IMR-90 (cell line): ENCODE results near the gene PIH1D1. TPM values are rescaled to one million over a fixed set of nuclear protein-coding genes. Genes with fewer than 3 reads are reported as not detected.

Source experiments
- ATAC-seq: fragments of 200-7000 bp; cut with Tn5 transposase; 2 replicates; pipeline ENCODE4 v1.9.1; 2020; ENCODE audit warnings: low read depth, mild to moderate bottlenecking, moderate library complexity
- BruUV-seq: library from RNA; stranded (reverse); fragments of 400-500 nt; replicated peaks from 2 replicates; lab custom pipeline; 2021; lab: Mats Ljungman, UMichigan
- CTCF ChIA-PET: fragments of 300-600 bp; formaldehyde crosslinking; extraction: SDS; loops from one replicate; lab custom pipeline; 2021; ENCODE audit warnings: antibody characterized with exemption; lab: Yijun Ruan, JAX
- POLR2A ChIA-PET: fragments of 300-600 bp; sonication (Branson Sonifier 250); formaldehyde crosslinking; loops from one replicate; lab custom pipeline; 2022; ENCODE audit warnings: antibody characterized with exemption; ENCODE audit not compliant: unreplicated experiment; lab: Charles Lee
- DNase-seq: peaks from one replicate; pipeline ENCODE4 v3.0.0; 2013
- H2AFZ ChIP-seq: replicated peaks from 2 replicates; pipeline ENCODE3; 2013; ENCODE audit warnings: low read length, mild to moderate bottlenecking; ENCODE audit not compliant: poor library complexity
- H2AK5ac ChIP-seq: 2 replicates; pipeline ENCODE4 v1.6.1; 2013; ENCODE audit warnings: low read depth, low read length, inconsistent platforms
- H2AK9ac ChIP-seq: replicated peaks from 2 replicates; pipeline ENCODE3; 2013; ENCODE audit warnings: mild to moderate bottlenecking, low read depth, low read length, moderate library complexity; ENCODE audit not compliant: poor library complexity
- H2BK120ac ChIP-seq: 2 replicates; pipeline ENCODE4 v1.6.1; 2013; ENCODE audit warnings: low read depth, low read length, inconsistent platforms
- H2BK15ac ChIP-seq: 3 replicates; pipeline ENCODE4 v1.6.1; 2013; ENCODE audit warnings: low read depth, low read length, inconsistent platforms
- H2BK20ac ChIP-seq: 2 replicates; pipeline ENCODE4 v1.6.1; 2013; ENCODE audit warnings: low read depth, mild to moderate bottlenecking, inconsistent platforms, low read length, moderate library complexity
- H2BK5ac ChIP-seq: 2 replicates; pipeline ENCODE4 v1.6.1; 2013; ENCODE audit warnings: mild to moderate bottlenecking, low read depth, low read length, inconsistent platforms; ENCODE audit not compliant: poor library complexity, severe bottlenecking
- H3K14ac ChIP-seq: replicated peaks from 2 replicates; pipeline ENCODE4 v1.6.1; 2013; ENCODE audit warnings: low read depth, low read length, inconsistent platforms
- H3K18ac ChIP-seq: 2 replicates; pipeline ENCODE4 v1.6.1; 2013; ENCODE audit warnings: low read depth, low read length, control low read depth
- H3K23ac ChIP-seq: 2 replicates; pipeline ENCODE4 v1.6.1; 2013; ENCODE audit warnings: low read depth, low read length, inconsistent platforms
- H3K27ac ChIP-seq: 2 replicates; pipeline ENCODE4 v1.5.1; 2013; ENCODE audit warnings: mild to moderate bottlenecking, control low read depth, low read length; ENCODE audit not compliant: insufficient read depth
- H3K27me3 ChIP-seq: 2 replicates; pipeline ENCODE4 v1.6.1; 2013; ENCODE audit warnings: low read length; ENCODE audit not compliant: control insufficient read depth, insufficient read depth
- H3K36me3 ChIP-seq: 2 replicates; pipeline ENCODE4 v1.6.1; 2013; ENCODE audit warnings: low read length, mixed read lengths; ENCODE audit not compliant: control insufficient read depth, insufficient read depth
- H3K4ac ChIP-seq: 2 replicates; pipeline ENCODE4 v1.6.1; 2013; ENCODE audit warnings: low read depth, low read length, inconsistent platforms
- H3K4me1 ChIP-seq: 2 replicates; pipeline ENCODE4 v1.6.1; 2013; ENCODE audit warnings: low read length, mixed read lengths; ENCODE audit not compliant: control insufficient read depth, insufficient read depth
- H3K4me2 ChIP-seq: 2 replicates; pipeline ENCODE4 v1.6.1; 2013; ENCODE audit warnings: low read depth, mild to moderate bottlenecking, control low read depth, low read length, moderate library complexity
- H3K4me3 ChIP-seq: 2 replicates; pipeline ENCODE4 v1.5.1; 2013; ENCODE audit warnings: low read depth, mild to moderate bottlenecking, control low read depth, low read length, moderate library complexity; ENCODE audit not compliant: insufficient read depth
- H3K56ac ChIP-seq: 2 replicates; pipeline ENCODE4 v1.6.1; 2013; ENCODE audit warnings: low read length, inconsistent platforms; ENCODE audit not compliant: insufficient read depth; ENCODE audit errors: extremely low read depth
- H3K79me1 ChIP-seq, 2 experiments: 2 replicates each; pipeline ENCODE4 v1.6.1; 2013; ENCODE audit warnings: low read length in 2 of 2, inconsistent platforms in 1 of 2, low read depth in 1 of 2
- H3K9ac ChIP-seq: 2 replicates; pipeline ENCODE4 v1.6.1; 2013; ENCODE audit warnings: low read depth, low read length, control low read depth
- H3K9me1 ChIP-seq: 2 replicates; pipeline ENCODE4 v1.6.1; 2013; ENCODE audit warnings: low read length, inconsistent platforms; ENCODE audit not compliant: insufficient read depth
- H3K9me3 ChIP-seq: 2 replicates; pipeline ENCODE4 v1.6.1; 2013; ENCODE audit warnings: low read length; ENCODE audit not compliant: control insufficient read depth, insufficient read depth
- H4K20me1 ChIP-seq: 2 replicates; pipeline ENCODE4 v1.6.1; 2013; ENCODE audit warnings: low read length, inconsistent platforms; ENCODE audit not compliant: insufficient read depth
- H4K5ac ChIP-seq: 2 replicates; pipeline ENCODE4 v1.6.1; 2013; ENCODE audit warnings: mild to moderate bottlenecking, low read depth, low read length, control low read depth
- H4K8ac ChIP-seq, 2 experiments: 2 replicates each; pipeline ENCODE4 v1.6.1; 2013; ENCODE audit warnings: low read depth in 2 of 2, low read length in 2 of 2, control low read depth in 1 of 2, inconsistent platforms in 1 of 2
- H4K91ac ChIP-seq: 2 replicates; pipeline ENCODE4 v1.6.1; 2013; ENCODE audit warnings: low read depth, low read length, inconsistent platforms; ENCODE audit not compliant: insufficient read depth
- BHLHE40 ChIP-seq: fragments of 150-350 bp; IDR thresholded peaks from 2 replicates; pipeline ENCODE4 v1.6.1; 2016; ENCODE audit warnings: mild to moderate bottlenecking, low read depth, low read length
- CEBPB ChIP-seq: IDR thresholded peaks from 2 replicates; pipeline ENCODE4 v1.6.1; 2012; ENCODE audit warnings: low read depth, low read length, improper control_type of control experiment
- CHD1 ChIP-seq: IDR thresholded peaks from 2 replicates; pipeline ENCODE4 v1.6.1; 2012; ENCODE audit warnings: low read depth, low read length, improper control_type of control experiment
- CTCF ChIP-seq: conservative IDR thresholded peaks from 2 replicates; pipeline ENCODE4 v1.5.1; 2012; ENCODE audit warnings: mild to moderate bottlenecking, low read depth, low read length, improper control_type of control experiment
- ELK1 ChIP-seq: fragments of 150-350 bp; IDR thresholded peaks from 2 replicates; pipeline ENCODE4 v1.6.1; 2016; ENCODE audit warnings: low read depth, mild to moderate bottlenecking, low read length, moderate library complexity, borderline replicate concordance
- FOS ChIP-seq: fragments of 150-350 bp; IDR thresholded peaks from 2 replicates; pipeline ENCODE4 v1.6.1; 2016; ENCODE audit warnings: low read depth, low read length
- MAFK ChIP-seq: IDR thresholded peaks from 2 replicates; pipeline ENCODE4 v1.6.1; 2012; ENCODE audit warnings: low read depth, low read length, improper control_type of control experiment
- MAZ ChIP-seq: IDR thresholded peaks from 2 replicates; pipeline ENCODE4 v1.6.1; 2012; ENCODE audit warnings: low read depth, mild to moderate bottlenecking, low read length, improper control_type of control experiment, moderate library complexity, borderline replicate concordance
- MXI1 ChIP-seq: IDR thresholded peaks from 2 replicates; pipeline ENCODE4 v1.6.1; 2012; ENCODE audit warnings: low read depth, mild to moderate bottlenecking, low read length, moderate library complexity, borderline replicate concordance
- NFE2L2 ChIP-seq: fragments of 150-350 bp; IDR thresholded peaks from 2 replicates; pipeline ENCODE4 v1.6.1; 2016; ENCODE audit warnings: low read depth, mild to moderate bottlenecking, low read length
- POLR2A ChIP-seq: IDR thresholded peaks from 2 replicates; pipeline ENCODE4 v1.6.1; 2012; ENCODE audit warnings: mild to moderate bottlenecking, low read depth, low read length
- RAD21 ChIP-seq: IDR thresholded peaks from 2 replicates; pipeline ENCODE4 v1.6.1; 2012; ENCODE audit warnings: low read length, improper control_type of control experiment
- RCOR1 ChIP-seq: IDR thresholded peaks from 2 replicates; pipeline ENCODE4 v1.6.1; 2012; ENCODE audit warnings: mild to moderate bottlenecking, low read length, improper control_type of control experiment; ENCODE audit not compliant: insufficient replicate concordance
- RFX5 ChIP-seq: IDR thresholded peaks from 2 replicates; pipeline ENCODE4 v1.8.0; 2012; ENCODE audit warnings: low read depth, mild to moderate bottlenecking, low read length, moderate library complexity
- SMC3 ChIP-seq: fragments of 150-350 bp; IDR thresholded peaks from 2 replicates; pipeline ENCODE4 v1.6.1; 2016; ENCODE audit warnings: low read depth, mild to moderate bottlenecking, antibody characterized with exemption, low read length, moderate library complexity
- USF2 ChIP-seq: fragments of 150-350 bp; IDR thresholded peaks from 2 replicates; pipeline ENCODE4 v1.6.1; 2017; ENCODE audit warnings: mild to moderate bottlenecking, antibody characterized with exemption, low read length, low read depth
- WGBS, 2 experiments: methylation state at CpG; one replicate each; pipeline versions ENCODE4 v1.1.5 to v1.1.7; 2013; ENCODE audit warnings: missing lambda C conversion rate in 2 of 2; ENCODE audit not compliant: insufficient read length in 1 of 2; ENCODE audit errors: extremely low coverage in 2 of 2; 5-methylcytosine and 5-hydroxymethylcytosine counted together
- dilution Hi-C: fragments of 300-500 bp; cut with HindIII; formaldehyde crosslinking; loops from one replicate; pipeline ENCODE4 v1.14.3; 2018; ENCODE audit warnings: low sequenced_read_pairs; ENCODE audit not compliant: unreplicated experiment
- in situ Hi-C: fragments of 300-500 bp; cut with MboI; formaldehyde crosslinking; loops from 3 replicates; pipeline ENCODE4 v1.14.3; 2019; ENCODE audit warnings: low sequenced_read_pairs, inconsistent platforms, mixed read lengths
- intact Hi-C: fragments of 100-400 bp; cut with micrococcal nuclease; formaldehyde crosslinking; loops from 2 replicates; pipeline ENCODE4 v1.10.0; 2022
- polyA plus RNA-seq, 3 experiments: library from polyadenylated mRNA; depleted of rRNA; stranded (reverse); fragments of >200 nt; gene quantifications; 2 replicates each; pipeline ENCODE4 v1.2.3, GENCODE V29; 2012; ENCODE audit warnings: low replicate concordance in 1 of 3
- total RNA-seq: library from RNA; depleted of rRNA; stranded (reverse); fragments of >200 nt; gene quantifications from 2 replicates; pipeline ENCODE4 v1.2.3, GENCODE V29; 2012

Gene PIH1D1
- total and polyA plus RNA-seq, 2 of the 4 experiments (the other 2 are of a cell fraction): 77.9 to 122 TPM

- no peak overlapping the region for H3K4ac ChIP-seq
- no peaks in the 10 kb centered on the region for H3K4me1 ChIP-seq
- in situ Hi-C loops (no loop called here), intact Hi-C loops (no loop called here), dilution Hi-C loops (no loop called here)
- BruUV-seq: no TSS peak
- H2BK5ac ChIP-seq: no peak overlapping the region
- no peak overlapping the region for H3K4me2 ChIP-seq
- no peaks in the 10 kb centered on the region for H3K79me1 ChIP-seq
- no peak overlapping the region for H2BK15ac ChIP-seq
- H2AK9ac ChIP-seq: no peak overlapping the region
- ChIA-PET CTCF (no interaction called here), POLR2A (no interaction called here)
- H3K36me3 ChIP-seq: no peaks in the 10 kb centered on the region
- WGBS, 2 experiments: 60% methylated on average over 4 of the region's 9 CpGs; no CpG with 5 or more reads in 1 of the 2 experiments
- no peaks in the 10 kb centered on the region for H3K9me1 ChIP-seq
- no peak overlapping the region for H2AFZ ChIP-seq
- H2BK20ac ChIP-seq: no peak overlapping the region
- H2AK5ac ChIP-seq: no peak overlapping the region
- H3K27ac ChIP-seq: no peak overlapping the region
- H4K8ac ChIP-seq: no peak overlapping the region
- DNase-seq (peak; percentile 31), ATAC-seq (peak; percentile 37; the same call in 1 of the 2 replicates)
- no peaks in the 10 kb centered on the region for H3K9me3 ChIP-seq
- H3K14ac ChIP-seq: no peak overlapping the region
- H4K91ac ChIP-seq: no peak overlapping the region
- H2BK120ac ChIP-seq: no peak overlapping the region
- peak overlapping the region; percentile 24; the same call in 1 of the 2 replicates for H3K23ac ChIP-seq
- no peak overlapping the region for H3K18ac ChIP-seq
- H3K9ac ChIP-seq: no peak overlapping the region
- no peak overlapping the region for H4K5ac ChIP-seq
- H3K4me3 ChIP-seq: no peak overlapping the region
- H3K27me3 ChIP-seq: peaks cover 61% of the 10 kb centered on the region
- H4K20me1 ChIP-seq: no peaks in the 10 kb centered on the region
- TF ChIP-seq USF2: no peak
- no peak for TF ChIP-seq BHLHE40
- TF ChIP-seq SMC3: no peak
- TF ChIP-seq FOS: no peak
- TF ChIP-seq CHD1: no peak
- no peak for TF ChIP-seq RCOR1
- TF ChIP-seq POLR2A: no peak
- TF ChIP-seq MXI1: no peak
- TF ChIP-seq RAD21: no peak
- no peak for TF ChIP-seq MAZ
- no peak for TF ChIP-seq NFE2L2
- no peak for TF ChIP-seq ELK1
- TF ChIP-seq CEBPB: no peak
- TF ChIP-seq RFX5: no peak
- no peak for TF ChIP-seq CTCF
- no peak for TF ChIP-seq MAFK
- no peak overlapping the region for H3K56ac ChIP-seq
Measured at GRCh38 chr19:49413348-49413747, 38.3 kb downstream of the PIH1D1 start.
